GM12864 (cell line): ENCODE data around the gene LPAR1.

Experiments used
- DNase-seq: peaks from one replicate; pipeline ENCODE4 v3.0.0-alpha.2; 2011; ENCODE audit warnings: low read depth
- H3K4me3 ChIP-seq: 2 replicates; pipeline ENCODE4 v1.5.1; 2011; ENCODE audit warnings: mild to moderate bottlenecking, low read depth, low read length, control low read depth
- TF ChIP-seq, protein P1 (sequence below): IDR thresholded peaks from 2 replicates; pipeline ENCODE4 v1.5.1; 2011; ENCODE audit warnings: low read depth, mild to moderate bottlenecking, moderate library complexity, low read length, control low read depth, inconsistent platforms; ENCODE audit errors: missing control alignments

Gene LPAR1, protein sequence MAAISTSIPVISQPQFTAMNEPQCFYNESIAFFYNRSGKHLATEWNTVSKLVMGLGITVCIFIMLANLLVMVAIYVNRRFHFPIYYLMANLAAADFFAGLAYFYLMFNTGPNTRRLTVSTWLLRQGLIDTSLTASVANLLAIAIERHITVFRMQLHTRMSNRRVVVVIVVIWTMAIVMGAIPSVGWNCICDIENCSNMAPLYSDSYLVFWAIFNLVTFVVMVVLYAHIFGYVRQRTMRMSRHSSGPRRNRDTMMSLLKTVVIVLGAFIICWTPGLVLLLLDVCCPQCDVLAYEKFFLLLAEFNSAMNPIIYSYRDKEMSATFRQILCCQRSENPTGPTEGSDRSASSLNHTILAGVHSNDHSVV

DNA sequence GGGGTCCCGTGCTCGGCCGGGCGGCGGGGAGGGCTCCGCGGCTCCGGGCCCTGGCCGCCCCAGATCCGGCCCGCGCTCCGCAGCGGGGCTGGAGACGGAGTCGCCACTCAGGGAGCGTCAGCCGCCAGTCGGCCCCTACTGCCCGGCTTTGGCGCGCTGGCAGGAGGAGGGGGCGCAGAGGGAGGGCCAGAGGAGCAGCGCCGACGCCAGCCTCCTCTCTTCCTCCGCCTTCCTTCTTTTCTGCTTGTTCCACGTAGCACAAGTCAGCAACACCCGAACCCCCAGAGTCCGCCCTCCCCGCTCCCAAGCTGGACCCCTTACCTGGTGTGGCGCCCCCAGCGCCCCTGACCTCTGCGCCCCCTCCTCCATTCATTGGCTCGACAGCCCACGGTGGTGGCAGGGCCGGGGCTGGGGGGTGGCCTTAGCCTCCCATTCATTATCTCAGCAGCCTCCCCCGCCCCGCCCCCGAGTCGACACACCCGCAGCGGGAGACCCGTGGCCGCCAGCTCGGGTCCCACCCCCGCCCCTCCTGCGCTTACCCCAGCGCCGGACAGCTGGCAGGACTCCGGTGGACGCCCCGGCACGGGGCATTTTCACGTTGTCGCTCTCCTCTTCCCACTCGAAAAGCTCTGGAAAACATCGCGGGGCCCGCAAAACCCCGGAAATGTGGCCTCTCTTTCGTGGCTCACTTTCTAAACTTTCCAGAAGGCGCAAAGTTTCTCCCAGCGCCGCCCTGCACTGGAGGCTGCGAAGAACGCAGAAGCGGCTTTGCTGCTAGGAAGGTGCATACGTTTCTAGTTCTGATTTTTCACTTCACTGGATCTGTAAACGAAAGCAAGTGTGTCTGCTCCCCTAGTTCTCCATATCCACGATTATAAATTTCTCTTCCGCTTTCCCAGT is at the start of gene LPAR1:
Gene LPAR1, minus strand, starts transcription at position 140 of the 900 bp plus-strand sequence. CDS start 66,353 bp downstream, outside the sequence.
- H3K4me3 ChIP-seq, result peak within 1 kb of the TSS; percentile 42
- DNase-seq, result no peak
- TF ChIP-seq, protein P1, sequence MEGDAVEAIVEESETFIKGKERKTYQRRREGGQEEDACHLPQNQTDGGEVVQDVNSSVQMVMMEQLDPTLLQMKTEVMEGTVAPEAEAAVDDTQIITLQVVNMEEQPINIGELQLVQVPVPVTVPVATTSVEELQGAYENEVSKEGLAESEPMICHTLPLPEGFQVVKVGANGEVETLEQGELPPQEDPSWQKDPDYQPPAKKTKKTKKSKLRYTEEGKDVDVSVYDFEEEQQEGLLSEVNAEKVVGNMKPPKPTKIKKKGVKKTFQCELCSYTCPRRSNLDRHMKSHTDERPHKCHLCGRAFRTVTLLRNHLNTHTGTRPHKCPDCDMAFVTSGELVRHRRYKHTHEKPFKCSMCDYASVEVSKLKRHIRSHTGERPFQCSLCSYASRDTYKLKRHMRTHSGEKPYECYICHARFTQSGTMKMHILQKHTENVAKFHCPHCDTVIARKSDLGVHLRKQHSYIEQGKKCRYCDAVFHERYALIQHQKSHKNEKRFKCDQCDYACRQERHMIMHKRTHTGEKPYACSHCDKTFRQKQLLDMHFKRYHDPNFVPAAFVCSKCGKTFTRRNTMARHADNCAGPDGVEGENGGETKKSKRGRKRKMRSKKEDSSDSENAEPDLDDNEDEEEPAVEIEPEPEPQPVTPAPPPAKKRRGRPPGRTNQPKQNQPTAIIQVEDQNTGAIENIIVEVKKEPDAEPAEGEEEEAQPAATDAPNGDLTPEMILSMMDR, result no peak

DNA sequence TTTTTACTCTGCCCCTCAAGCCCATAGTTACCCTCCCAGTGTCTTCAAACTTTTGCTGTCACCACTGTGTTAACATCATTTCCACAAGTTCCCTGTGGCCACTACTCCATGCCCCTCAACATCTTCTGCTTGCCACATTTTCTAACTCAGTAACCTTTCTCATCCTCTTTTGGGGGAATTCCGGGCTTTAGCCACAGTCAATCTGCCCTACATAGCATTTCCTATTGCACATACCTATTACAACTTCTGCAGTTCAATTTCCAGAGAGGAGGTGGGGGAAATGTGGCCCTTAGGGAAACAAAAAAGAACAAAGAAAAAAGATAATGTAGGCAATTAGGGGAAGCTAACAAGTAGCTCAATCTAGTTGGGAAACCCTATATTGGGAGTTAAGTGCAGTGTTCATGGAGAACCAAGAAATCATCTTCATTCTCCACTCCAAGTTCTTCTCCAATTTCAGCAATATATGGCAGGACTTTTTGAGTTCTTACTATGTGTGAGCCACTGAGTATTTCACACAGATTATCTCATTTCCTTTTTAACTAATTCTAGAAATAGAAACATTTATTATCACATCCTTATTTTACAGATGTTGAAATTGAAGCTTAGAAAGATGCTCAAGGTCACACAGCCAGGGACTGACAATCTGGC is 40.2 kb upstream of the LPAR1 start:
- DNase-seq, result no peak
- TF ChIP-seq, protein P1, result no peak
- H3K4me3 ChIP-seq, result no peak overlapping the region

DNA sequence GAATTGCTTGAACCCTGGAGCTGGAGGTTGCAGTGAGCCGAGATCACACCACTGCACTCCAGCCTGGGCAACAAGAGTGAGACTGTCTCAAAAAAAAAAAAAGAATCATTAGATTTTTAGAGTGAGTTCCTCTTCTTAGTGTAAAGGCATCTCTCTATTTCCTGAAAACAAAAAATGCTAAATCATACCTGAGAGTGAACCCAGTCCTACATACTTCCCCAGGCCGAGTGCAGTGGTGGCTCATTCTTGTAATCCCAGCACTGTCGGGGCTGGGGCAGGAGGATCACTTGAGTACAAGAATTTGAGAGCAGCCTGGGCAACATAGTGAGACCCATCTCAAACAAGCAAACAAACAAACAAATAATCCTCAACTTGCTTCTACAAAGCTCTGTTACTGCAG is 38.2 kb upstream of the LPAR1 start:
- no peak for DNase-seq
- TF ChIP-seq, protein P1, result no peak
- no peak overlapping the region for H3K4me3 ChIP-seq

GRCh38 chr9:111076042-111076441 is 37.8 kb upstream of the LPAR1 start:
- no peak for DNase-seq
- no peak overlapping the region for H3K4me3 ChIP-seq
- TF ChIP-seq, protein P1, result no peak

- no peak overlapping the region for H3K4me3 ChIP-seq
- DNase-seq, result no peak
- TF ChIP-seq, protein P1, result no peak
Measured at GRCh38 chr9:111074395-111074794, 36.1 kb upstream of the LPAR1 start.

DNA sequence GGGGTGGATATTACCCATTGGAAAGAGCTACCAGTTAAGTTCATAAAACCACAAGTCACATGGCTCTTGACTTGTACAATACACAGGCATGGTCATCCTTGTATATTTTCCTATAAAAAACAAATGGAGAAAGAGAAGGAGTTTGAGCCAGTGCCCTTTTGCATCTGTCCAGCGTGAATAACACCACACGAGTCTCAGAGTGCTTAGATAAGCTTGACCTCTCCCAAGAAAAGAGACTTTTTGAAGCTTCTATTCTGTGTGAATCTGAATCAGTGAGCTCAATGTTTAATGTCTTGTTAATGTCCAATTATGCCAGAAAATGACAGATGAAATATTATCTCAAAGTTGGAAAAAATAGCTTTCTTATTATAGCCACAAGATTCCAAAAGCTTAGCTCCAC is 30.9 kb upstream of the LPAR1 start:
- no peak for DNase-seq
- TF ChIP-seq, protein P1, result no peak
- no peak overlapping the region for H3K4me3 ChIP-seq
